ENCODE data around the gene DSTYK.

DSTYK gene

GRCh38 chr1:205204552-205204951 lies 7.0 kb downstream of the DSTYK start:
- no peak overlapping the region for H3K4me3 ChIP-seq (ENCODE audit: low read depth, low read length)
- no peak for TF ChIP-seq CTCF (IDR thresholded peaks at IDR 0.05; ENCODE audit: control insufficient read depth, extremely low read depth, insufficient read depth)
- DNase-seq (ENCODE audit: low read depth), result no peak

GRCh38 chr1:205199931-205200299 lies 11.6 kb downstream of the DSTYK start:
- H3K4me3 ChIP-seq (ENCODE audit: low read depth, low read length), result no peak overlapping the region
- DNase-seq (ENCODE audit: low read depth), result no peak
- TF ChIP-seq CTCF (IDR thresholded peaks at IDR 0.05; ENCODE audit: control insufficient read depth, extremely low read depth, insufficient read depth), result no peak

GRCh38 chr1:205199090-205199930 lies 12.2 kb downstream of the DSTYK start:
- no peak for TF ChIP-seq CTCF (IDR thresholded peaks at IDR 0.05; ENCODE audit: control insufficient read depth, extremely low read depth, insufficient read depth)

GRCh38 chr1:205192287-205192686 lies 19.2 kb downstream of the DSTYK start:
- no peak for TF ChIP-seq CTCF (IDR thresholded peaks at IDR 0.05; ENCODE audit: control insufficient read depth, extremely low read depth, insufficient read depth)
- DNase-seq (ENCODE audit: low read depth), result no peak
- H3K4me3 ChIP-seq (ENCODE audit: low read depth, low read length), result no peak overlapping the region

More at GRCh38 chr1:205199090-205199930, 12.2 kb downstream of the DSTYK start:
- H3K4me3 ChIP-seq (ENCODE audit: low read depth, low read length), result no peak overlapping the region
- no peak for DNase-seq (ENCODE audit: low read depth)

GRCh38 chr1:205191622-205192021 lies 19.9 kb downstream of the DSTYK start:
- no peak for TF ChIP-seq CTCF (IDR thresholded peaks at IDR 0.05; ENCODE audit: control insufficient read depth, extremely low read depth, insufficient read depth)
- H3K4me3 ChIP-seq (ENCODE audit: low read depth, low read length), result no peak overlapping the region
- no peak for DNase-seq (ENCODE audit: low read depth)

- no peak for DNase-seq (ENCODE audit: low read depth)
- TF ChIP-seq CTCF (IDR thresholded peaks at IDR 0.05; ENCODE audit: control insufficient read depth, extremely low read depth, insufficient read depth), result no peak
Observed at GRCh38 chr1:205190845-205191577, 20.5 kb downstream of the DSTYK start.

More at GRCh38 chr1:205190845-205191577, 20.5 kb downstream of the DSTYK start:
- H3K4me3 ChIP-seq (ENCODE audit: low read depth, low read length), result no peak overlapping the region
